A549 treated with AZD9567 at 1 μM for 4 hours (cell line): ENCODE results near the gene AVL9. TPM values are rescaled to one million over a fixed set of nuclear protein-coding genes. Genes with fewer than 3 reads are reported as not detected.

ENCODE experiments used
- total RNA-seq: library from RNA; stranded (reverse); fragments of 200-300 nt; extraction: Qiagen RNA extraction; gene quantifications from 5 replicates; pipeline ENCODE4 v1.2.3, GENCODE V29; 2022; ENCODE audit not compliant: insufficient read depth

The AVL9 gene
- 22.3 to 31.1 TPM (median 28.0 TPM) in 5 replicates for total RNA-seq

GRCh38 chr7:32495298-32496051 lies at the start of gene AVL9:
AVL9 (plus strand) TSS chr7:32495489; CDS start chr7:32495710, 221 bp downstream.

GRCh38 chr7:32490127-32490796 lies 5.0 kb upstream of the AVL9 start, which contains the start of gene LSM5:
LSM5 (minus strand) TSS chr7:32490380; CDS start chr7:32490365, 15 bp downstream.

Other genes starting within 250 kb of the AVL9 start
- gene LSM5, start 5.1 kb upstream of the AVL9 start, total RNA-seq: 102 to 118 TPM (median 107 TPM) in 5 replicates